MM.1S (cell line): Measurements from ENCODE around the gene KLHL42.

Source experiments
- DNase-seq: peaks from one replicate; pipeline ENCODE4 v3.0.0-alpha.2; 2015
- H2AFZ ChIP-seq: fragments of 300-600 bp; sonication (generic); 2 replicates; pipeline ENCODE4 v1.6.0; 2016; ENCODE audit warnings: antibody characterized with exemption, low read length
- H3F3A ChIP-seq: fragments of 300-600 bp; sonication (generic); 2 replicates; pipeline ENCODE4 v1.6.1; 2016; ENCODE audit warnings: mild to moderate bottlenecking, antibody characterized with exemption, low read length, moderate library complexity, mixed read lengths; ENCODE audit not compliant: insufficient read depth
- H3K27ac ChIP-seq: fragments of 300-600 bp; sonication (generic); 2 replicates; pipeline ENCODE4 v1.5.1; 2016; ENCODE audit warnings: mild to moderate bottlenecking, low read length
- H3K27me3 ChIP-seq: fragments of 300-600 bp; sonication (generic); replicated peaks from 2 replicates; pipeline ENCODE4 v1.6.0; 2016; ENCODE audit warnings: low read length; ENCODE audit not compliant: insufficient read depth
- H3K36me3 ChIP-seq: fragments of 300-600 bp; sonication (generic); replicated peaks from 2 replicates; pipeline ENCODE4 v1.6.1; 2016; ENCODE audit warnings: mild to moderate bottlenecking, low read length, mixed read lengths; ENCODE audit not compliant: insufficient read depth
- H3K4me1 ChIP-seq: fragments of 300-600 bp; sonication (generic); 2 replicates; pipeline ENCODE4 v1.6.1; 2016; ENCODE audit warnings: low read length, mixed read lengths
- H3K4me2 ChIP-seq: fragments of 300-600 bp; sonication (generic); 2 replicates; pipeline ENCODE4 v1.6.0; 2016; ENCODE audit warnings: low read depth, low read length
- H3K4me3 ChIP-seq: fragments of 300-600 bp; sonication (generic); 2 replicates; pipeline ENCODE4 v1.5.1; 2016; ENCODE audit warnings: low read length, mixed read lengths
- H3K79me2 ChIP-seq: fragments of 300-600 bp; sonication (generic); 2 replicates; pipeline ENCODE4 v1.6.1; 2016; ENCODE audit warnings: mixed run types, low read length, mixed read lengths
- H3K9ac ChIP-seq: fragments of 300-600 bp; sonication (generic); 2 replicates; pipeline ENCODE4 v1.6.1; 2016; ENCODE audit warnings: low read length, mixed read lengths
- H3K9me2 ChIP-seq: fragments of 300-600 bp; sonication (generic); replicated peaks from 2 replicates; pipeline ENCODE4 v1.6.1; 2016; ENCODE audit warnings: mild to moderate bottlenecking, low read length, mixed read lengths; ENCODE audit not compliant: insufficient read depth
- H3K9me3 ChIP-seq: fragments of 300-600 bp; sonication (generic); replicated peaks from 2 replicates; pipeline ENCODE4 v1.6.1; 2016; ENCODE audit warnings: mild to moderate bottlenecking, low read length, mixed read lengths; ENCODE audit not compliant: insufficient read depth
- H4K20me1 ChIP-seq: fragments of 300-600 bp; sonication (generic); 2 replicates; pipeline ENCODE4 v1.6.1; 2016; ENCODE audit warnings: mild to moderate bottlenecking, low read length, moderate library complexity, mixed read lengths; ENCODE audit not compliant: insufficient read depth
- CTCF ChIP-seq: fragments of 300-600 bp; sonication (generic); IDR thresholded peaks from 2 replicates; pipeline ENCODE4 v1.5.1; 2016; ENCODE audit warnings: antibody characterized with exemption, low read length, mixed read lengths
- EZH2 ChIP-seq: fragments of 300-600 bp; sonication (generic); optimal IDR thresholded peaks from 2 replicates; pipeline ENCODE3; 2017; ENCODE audit warnings: low read depth, mild to moderate bottlenecking, antibody characterized with exemption, low read length, mixed read lengths
- EZH2phosphoT487 ChIP-seq: fragments of 300-600 bp; sonication (generic); IDR thresholded peaks from 2 replicates; pipeline ENCODE4 v1.6.1; 2018; ENCODE audit warnings: antibody characterized with exemption, low read length

The KLHL42 gene

GRCh38 chr12:27747111-27747820 is 32.8 kb upstream of the KLHL42 start:
- H3F3A ChIP-seq, result no peaks in the 10 kb centered on the region
- H3K9me3 ChIP-seq, result no peaks in the 10 kb centered on the region
- no peaks in the 10 kb centered on the region for H3K36me3 ChIP-seq
- no peaks in the 10 kb centered on the region for H4K20me1 ChIP-seq
- no peak overlapping the region for H3K4me2 ChIP-seq
- no peaks in the 10 kb centered on the region for H3K27me3 ChIP-seq
- no peaks in the 10 kb centered on the region for H3K4me1 ChIP-seq
- no peak for TF ChIP-seq EZH2
- TF ChIP-seq CTCF, result no peak
- TF ChIP-seq EZH2phosphoT487, result no peak
- no peak overlapping the region for H3K9ac ChIP-seq
- no peak overlapping the region for H3K4me3 ChIP-seq
- DNase-seq, result no peak
- no peak overlapping the region for H2AFZ ChIP-seq
- no peak overlapping the region for H3K27ac ChIP-seq
- H3K9me2 ChIP-seq, result no peaks in the 10 kb centered on the region
- H3K79me2 ChIP-seq, result 0 out of 2 replicates have a peak, but pooled peaks cover 4% of the 10 kb centered on the region

GRCh38 chr12:27751386-27752047 is 28.5 kb upstream of the KLHL42 start:
- Histone ChIP-seq H3K36me3 (0 out of 2 replicates have a peak, but pooled peaks cover 5% of the 10 kb centered on the region), H3K4me3 (no peak overlapping the region), H3F3A (no peaks in the 10 kb centered on the region), H3K9me2 (no peaks in the 10 kb centered on the region), H3K9me3 (no peaks in the 10 kb centered on the region), H3K9ac (no peak overlapping the region), H3K4me2 (no peak overlapping the region), H3K27ac (no peak overlapping the region), H4K20me1 (no peaks in the 10 kb centered on the region), H3K4me1 (no peaks in the 10 kb centered on the region), H2AFZ (no peak overlapping the region), H3K79me2 (0 out of 2 replicates have a peak, but pooled peaks cover 4% of the 10 kb centered on the region), H3K27me3 (no peaks in the 10 kb centered on the region)
- DNase-seq, result no peak
- TF ChIP-seq EZH2 (no peak), EZH2phosphoT487 (no peak), CTCF (no peak)

- 0 out of 2 replicates have a peak, but pooled peaks cover 6% of the 10 kb centered on the region for H3K36me3 ChIP-seq
- no peaks in the 10 kb centered on the region for H3F3A ChIP-seq
- H3K4me1 ChIP-seq, result no peaks in the 10 kb centered on the region
- no peak overlapping the region for H3K27ac ChIP-seq
- no peak for DNase-seq
- H3K9me2 ChIP-seq, result no peaks in the 10 kb centered on the region
- H3K9me3 ChIP-seq, result no peaks in the 10 kb centered on the region
- no peaks in the 10 kb centered on the region for H3K79me2 ChIP-seq
- H3K9ac ChIP-seq, result no peak overlapping the region
- H3K27me3 ChIP-seq, result no peaks in the 10 kb centered on the region
- H3K4me2 ChIP-seq, result no peak overlapping the region
- H2AFZ ChIP-seq, result no peak overlapping the region
- H3K4me3 ChIP-seq, result no peak overlapping the region
- H4K20me1 ChIP-seq, result no peaks in the 10 kb centered on the region
- TF ChIP-seq EZH2phosphoT487, result no peak
- TF ChIP-seq CTCF, result no peak
- TF ChIP-seq EZH2, result no peak
Observed at GRCh38 chr12:27754795-27755194, 25.2 kb upstream of the KLHL42 start.
